Neural cell (in vitro differentiated cells): Measurements from ENCODE around the gene GAN.

Source experiments
- EP300 ChIP-seq: fragments of 450-650 bp; conservative IDR thresholded peaks from 2 replicates; pipeline ENCODE4 v1.6.1; 2014; ENCODE audit warnings: antibody characterized with exemption, mild to moderate bottlenecking, moderate library complexity; ENCODE audit not compliant: poor library complexity, severe bottlenecking
- RAD21 ChIP-seq: fragments of 450-650 bp; conservative IDR thresholded peaks from 2 replicates; pipeline ENCODE4 v1.6.1; 2014; ENCODE audit warnings: antibody characterized with exemption, mild to moderate bottlenecking, moderate library complexity
- TF ChIP-seq, protein P1 (sequence below): fragments of 450-650 bp; IDR thresholded peaks from 2 replicates; pipeline ENCODE4 v1.5.1; 2014; ENCODE audit warnings: antibody characterized with exemption, mild to moderate bottlenecking, moderate library complexity; ENCODE audit not compliant: poor library complexity, severe bottlenecking
- TF ChIP-seq, protein P2 (sequence below): IDR thresholded peaks from 2 replicates; pipeline ENCODE4 v1.6.1; 2012; ENCODE audit warnings: borderline replicate concordance

GRCh38 chr16:81324808-81325207, 10.0 kb downstream of the GAN start:
- TF ChIP-seq, protein P1, sequence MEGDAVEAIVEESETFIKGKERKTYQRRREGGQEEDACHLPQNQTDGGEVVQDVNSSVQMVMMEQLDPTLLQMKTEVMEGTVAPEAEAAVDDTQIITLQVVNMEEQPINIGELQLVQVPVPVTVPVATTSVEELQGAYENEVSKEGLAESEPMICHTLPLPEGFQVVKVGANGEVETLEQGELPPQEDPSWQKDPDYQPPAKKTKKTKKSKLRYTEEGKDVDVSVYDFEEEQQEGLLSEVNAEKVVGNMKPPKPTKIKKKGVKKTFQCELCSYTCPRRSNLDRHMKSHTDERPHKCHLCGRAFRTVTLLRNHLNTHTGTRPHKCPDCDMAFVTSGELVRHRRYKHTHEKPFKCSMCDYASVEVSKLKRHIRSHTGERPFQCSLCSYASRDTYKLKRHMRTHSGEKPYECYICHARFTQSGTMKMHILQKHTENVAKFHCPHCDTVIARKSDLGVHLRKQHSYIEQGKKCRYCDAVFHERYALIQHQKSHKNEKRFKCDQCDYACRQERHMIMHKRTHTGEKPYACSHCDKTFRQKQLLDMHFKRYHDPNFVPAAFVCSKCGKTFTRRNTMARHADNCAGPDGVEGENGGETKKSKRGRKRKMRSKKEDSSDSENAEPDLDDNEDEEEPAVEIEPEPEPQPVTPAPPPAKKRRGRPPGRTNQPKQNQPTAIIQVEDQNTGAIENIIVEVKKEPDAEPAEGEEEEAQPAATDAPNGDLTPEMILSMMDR, result no peak
- TF ChIP-seq, protein P2, sequence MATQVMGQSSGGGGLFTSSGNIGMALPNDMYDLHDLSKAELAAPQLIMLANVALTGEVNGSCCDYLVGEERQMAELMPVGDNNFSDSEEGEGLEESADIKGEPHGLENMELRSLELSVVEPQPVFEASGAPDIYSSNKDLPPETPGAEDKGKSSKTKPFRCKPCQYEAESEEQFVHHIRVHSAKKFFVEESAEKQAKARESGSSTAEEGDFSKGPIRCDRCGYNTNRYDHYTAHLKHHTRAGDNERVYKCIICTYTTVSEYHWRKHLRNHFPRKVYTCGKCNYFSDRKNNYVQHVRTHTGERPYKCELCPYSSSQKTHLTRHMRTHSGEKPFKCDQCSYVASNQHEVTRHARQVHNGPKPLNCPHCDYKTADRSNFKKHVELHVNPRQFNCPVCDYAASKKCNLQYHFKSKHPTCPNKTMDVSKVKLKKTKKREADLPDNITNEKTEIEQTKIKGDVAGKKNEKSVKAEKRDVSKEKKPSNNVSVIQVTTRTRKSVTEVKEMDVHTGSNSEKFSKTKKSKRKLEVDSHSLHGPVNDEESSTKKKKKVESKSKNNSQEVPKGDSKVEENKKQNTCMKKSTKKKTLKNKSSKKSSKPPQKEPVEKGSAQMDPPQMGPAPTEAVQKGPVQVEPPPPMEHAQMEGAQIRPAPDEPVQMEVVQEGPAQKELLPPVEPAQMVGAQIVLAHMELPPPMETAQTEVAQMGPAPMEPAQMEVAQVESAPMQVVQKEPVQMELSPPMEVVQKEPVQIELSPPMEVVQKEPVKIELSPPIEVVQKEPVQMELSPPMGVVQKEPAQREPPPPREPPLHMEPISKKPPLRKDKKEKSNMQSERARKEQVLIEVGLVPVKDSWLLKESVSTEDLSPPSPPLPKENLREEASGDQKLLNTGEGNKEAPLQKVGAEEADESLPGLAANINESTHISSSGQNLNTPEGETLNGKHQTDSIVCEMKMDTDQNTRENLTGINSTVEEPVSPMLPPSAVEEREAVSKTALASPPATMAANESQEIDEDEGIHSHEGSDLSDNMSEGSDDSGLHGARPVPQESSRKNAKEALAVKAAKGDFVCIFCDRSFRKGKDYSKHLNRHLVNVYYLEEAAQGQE, result no peak
- TF ChIP-seq RAD21, result no peak
- no peak for TF ChIP-seq EP300
